ENCODE results near the gene HIBADH.

DNA sequence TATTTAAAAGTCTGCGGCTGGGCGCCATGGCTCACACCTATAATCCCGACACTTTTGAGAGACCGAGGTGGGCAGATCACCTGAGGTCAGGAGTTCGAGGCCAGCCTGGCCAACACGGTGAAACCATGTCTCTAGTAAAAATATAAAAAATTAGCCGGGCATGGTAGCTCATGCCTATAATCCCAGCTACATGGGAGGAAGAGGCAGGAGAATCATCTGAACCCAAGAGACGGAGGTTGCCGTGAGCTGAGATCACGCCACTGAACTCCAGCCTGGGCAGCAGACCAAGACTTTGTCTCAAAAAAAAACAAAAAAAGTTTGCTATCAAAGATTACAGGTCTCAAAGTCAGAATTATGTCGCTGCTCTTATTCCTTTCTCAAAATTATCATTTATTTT is 55.5 kb downstream of the HIBADH start:
- TF ChIP-seq, protein P1, sequence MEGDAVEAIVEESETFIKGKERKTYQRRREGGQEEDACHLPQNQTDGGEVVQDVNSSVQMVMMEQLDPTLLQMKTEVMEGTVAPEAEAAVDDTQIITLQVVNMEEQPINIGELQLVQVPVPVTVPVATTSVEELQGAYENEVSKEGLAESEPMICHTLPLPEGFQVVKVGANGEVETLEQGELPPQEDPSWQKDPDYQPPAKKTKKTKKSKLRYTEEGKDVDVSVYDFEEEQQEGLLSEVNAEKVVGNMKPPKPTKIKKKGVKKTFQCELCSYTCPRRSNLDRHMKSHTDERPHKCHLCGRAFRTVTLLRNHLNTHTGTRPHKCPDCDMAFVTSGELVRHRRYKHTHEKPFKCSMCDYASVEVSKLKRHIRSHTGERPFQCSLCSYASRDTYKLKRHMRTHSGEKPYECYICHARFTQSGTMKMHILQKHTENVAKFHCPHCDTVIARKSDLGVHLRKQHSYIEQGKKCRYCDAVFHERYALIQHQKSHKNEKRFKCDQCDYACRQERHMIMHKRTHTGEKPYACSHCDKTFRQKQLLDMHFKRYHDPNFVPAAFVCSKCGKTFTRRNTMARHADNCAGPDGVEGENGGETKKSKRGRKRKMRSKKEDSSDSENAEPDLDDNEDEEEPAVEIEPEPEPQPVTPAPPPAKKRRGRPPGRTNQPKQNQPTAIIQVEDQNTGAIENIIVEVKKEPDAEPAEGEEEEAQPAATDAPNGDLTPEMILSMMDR (conservative IDR thresholded peaks at IDR 0.05; ENCODE audit: low read length), result no peak
- TF ChIP-seq EZH2phosphoT487 (IDR thresholded peaks at IDR 0.05; ENCODE audit: borderline replicate concordance), result no peak

Measured in Loucy (cell line).